NK-92 (cell line): ENCODE data around the gene PTPN1.
A peak's percentile ranks its signal among the peaks of the same experiment; 100 is the strongest.
"Not testable (repeated sequence)": the region's sequence is repeated elsewhere in the genome, so short reads cannot be mapped to it uniquely, and the experiment has no call there.

ENCODE experiments used
- DNase-seq: peaks from one replicate; lab custom pipeline; 2025; ENCODE audit not compliant: unreplicated experiment; lab: John Stamatoyannopoulos, UW

Gene PTPN1

DNA sequence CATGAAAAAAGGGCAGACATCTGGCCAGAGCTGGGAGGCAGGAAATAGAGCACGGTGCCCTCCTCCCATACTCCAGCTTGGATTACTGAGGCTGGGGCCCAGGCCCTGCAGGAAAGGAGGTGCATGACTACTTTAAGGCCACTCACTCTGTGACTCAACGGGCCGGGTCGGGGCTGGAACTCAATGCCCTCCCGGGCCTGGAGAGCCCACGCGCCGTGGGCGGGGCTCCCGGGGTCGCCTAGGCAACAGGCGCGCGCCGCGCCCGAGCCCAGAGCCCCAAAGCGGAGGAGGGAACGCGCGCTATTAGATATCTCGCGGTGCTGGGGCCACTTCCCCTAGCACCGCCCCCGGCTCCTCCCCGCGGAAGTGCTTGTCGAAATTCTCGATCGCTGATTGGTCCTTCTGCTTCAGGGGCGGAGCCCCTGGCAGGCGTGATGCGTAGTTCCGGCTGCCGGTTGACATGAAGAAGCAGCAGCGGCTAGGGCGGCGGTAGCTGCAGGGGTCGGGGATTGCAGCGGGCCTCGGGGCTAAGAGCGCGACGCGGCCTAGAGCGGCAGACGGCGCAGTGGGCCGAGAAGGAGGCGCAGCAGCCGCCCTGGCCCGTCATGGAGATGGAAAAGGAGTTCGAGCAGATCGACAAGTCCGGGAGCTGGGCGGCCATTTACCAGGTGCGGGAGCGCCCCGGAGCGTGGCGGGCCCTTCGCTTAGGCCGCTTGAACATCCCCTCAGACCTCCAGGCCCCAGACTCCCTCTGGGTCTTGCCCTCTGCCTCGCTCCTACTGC is at the start of gene PTPN1:
Gene PTPN1, plus strand, starts transcription at position 461 of the 783 bp plus-strand sequence. Its CDS starts 145 bp downstream, at position 606.
- DNase-seq, result peak; percentile 74

DNA sequence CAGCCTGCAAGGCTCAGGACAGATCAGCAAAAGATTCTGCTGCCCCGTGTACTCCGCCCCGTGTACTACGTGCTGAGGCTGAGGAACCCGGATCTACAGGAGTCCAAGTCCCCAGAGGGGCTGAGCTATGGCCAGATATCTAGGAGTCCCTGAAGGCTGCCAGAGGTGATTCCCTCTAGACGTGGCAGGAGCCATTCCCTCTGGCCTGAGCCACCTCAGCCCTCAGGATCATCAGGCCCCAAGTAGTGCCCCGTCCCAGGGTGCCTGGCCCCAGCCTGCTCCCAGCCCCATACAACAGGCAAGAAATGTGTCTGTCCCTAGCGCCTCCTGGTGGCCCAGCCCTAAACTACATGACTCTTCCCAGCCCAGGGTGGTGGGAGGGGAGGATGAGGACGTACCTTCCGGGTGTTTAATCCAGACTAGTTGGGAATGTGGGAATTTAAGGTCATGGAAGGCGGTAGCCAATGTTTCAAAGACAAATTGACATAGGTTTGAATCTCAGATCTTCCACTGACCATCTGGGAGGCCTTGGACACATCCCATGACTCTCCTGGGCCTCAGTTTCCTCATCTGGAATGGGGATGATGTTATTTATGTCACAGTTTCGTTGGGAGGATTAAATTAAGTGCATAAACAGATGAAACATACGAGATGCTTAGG is 49.4 kb upstream of the PTPN1 start:
- no peak for DNase-seq

DNA sequence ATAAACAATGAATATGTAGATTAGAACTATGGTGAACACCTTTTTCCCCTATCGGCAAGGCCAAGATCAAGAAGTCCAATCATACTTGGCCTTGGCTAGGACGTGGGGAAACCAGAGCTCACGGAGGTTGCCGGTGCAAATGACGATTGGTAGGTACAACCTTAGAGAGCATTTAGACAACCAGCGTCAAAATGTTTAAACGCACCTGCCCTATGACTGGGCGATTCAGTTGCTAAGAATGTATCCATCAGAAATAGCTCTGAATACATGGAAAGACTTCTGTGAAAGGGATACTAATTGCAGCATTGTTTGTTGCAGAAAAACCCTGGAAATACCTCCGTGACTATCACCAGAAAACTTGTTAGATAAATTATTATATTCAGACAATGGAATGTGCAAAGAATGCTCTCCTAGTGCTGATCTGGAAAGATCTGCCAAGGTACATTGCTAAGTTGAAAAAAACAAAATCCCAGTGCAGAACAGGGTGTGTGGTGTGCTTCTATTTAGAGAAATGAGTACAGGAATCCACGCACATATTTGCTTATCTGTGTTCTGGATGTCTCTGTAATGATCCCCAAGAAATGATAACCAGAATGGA is 48.0 kb upstream of the PTPN1 start:
- no peak for DNase-seq

DNA sequence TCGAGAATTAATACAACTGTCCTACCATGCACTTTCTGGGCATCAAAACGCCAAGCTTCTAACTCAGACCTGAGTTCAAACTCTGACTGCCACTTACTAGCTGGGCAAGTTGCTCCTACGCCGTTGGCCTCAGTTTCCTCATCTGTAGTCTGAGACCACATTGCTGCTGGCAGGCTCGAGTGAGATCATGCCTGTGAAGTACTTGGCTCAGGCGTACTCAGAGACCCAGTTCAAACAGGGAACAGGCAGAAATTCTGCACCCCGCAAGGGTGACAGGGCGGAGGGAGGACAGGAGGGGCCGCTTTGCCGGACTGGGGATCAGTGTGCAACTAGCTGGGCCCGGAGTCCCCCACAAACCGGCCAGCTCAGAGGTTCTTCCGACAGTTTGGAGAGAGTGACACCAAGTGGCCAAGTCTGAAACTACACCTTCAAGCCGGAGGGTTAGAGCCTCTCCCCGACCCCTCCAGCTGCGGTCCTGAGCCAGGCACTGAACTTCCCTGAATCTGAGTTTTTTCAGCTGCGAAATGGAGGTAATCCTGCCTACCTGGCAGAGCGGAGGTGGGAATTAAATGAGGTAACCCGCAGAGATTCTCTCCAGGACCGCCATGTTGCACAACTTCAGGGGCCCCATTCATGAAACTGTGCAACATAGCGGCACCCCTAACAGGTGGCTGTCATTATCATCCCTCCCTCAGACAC is 46.0 kb upstream of the PTPN1 start:
- no peak for DNase-seq

DNA sequence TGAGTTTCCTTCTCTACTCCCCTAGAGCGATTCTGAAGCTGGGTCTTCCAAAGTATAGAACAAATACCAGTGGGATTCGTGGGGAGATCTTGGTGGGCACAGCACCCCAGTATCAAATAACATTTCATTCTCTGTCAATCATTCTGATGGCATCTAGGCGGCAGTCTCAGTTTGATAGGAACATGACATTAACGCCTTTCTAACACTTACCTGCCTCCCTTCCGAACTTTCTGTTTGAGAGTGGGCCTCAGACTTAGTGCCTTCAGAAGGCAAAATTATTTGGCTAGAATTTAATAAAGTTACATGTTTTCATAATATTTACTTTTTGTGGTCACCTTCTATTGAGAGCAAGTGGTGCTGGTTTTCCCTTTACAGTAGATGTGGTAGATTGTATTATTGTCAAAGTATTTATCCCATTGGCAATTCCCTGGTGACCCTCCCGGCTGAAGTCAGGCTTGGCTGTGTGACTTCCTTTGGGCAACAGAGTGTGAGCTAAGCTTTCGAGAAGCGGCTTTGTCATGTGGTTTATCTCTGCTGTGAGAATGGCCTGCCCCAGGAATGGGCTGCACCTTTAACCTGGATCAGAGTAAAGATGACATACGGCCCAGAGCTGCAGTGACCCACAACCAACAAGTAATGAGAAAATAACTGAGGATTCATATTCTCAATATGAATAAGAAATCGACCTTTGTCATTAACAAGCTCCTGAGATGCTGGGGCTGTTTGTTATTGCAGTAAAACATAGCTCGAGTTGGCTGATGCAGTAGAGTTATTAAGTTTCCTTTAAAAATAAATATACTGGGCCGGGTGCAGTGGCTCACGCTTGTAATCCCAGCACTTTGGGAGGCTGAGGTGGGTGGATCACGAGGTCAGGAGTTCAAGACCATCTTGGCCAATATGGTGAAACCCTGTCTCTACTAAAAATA is 45.2 kb upstream of the PTPN1 start:
- no peak for DNase-seq

DNA sequence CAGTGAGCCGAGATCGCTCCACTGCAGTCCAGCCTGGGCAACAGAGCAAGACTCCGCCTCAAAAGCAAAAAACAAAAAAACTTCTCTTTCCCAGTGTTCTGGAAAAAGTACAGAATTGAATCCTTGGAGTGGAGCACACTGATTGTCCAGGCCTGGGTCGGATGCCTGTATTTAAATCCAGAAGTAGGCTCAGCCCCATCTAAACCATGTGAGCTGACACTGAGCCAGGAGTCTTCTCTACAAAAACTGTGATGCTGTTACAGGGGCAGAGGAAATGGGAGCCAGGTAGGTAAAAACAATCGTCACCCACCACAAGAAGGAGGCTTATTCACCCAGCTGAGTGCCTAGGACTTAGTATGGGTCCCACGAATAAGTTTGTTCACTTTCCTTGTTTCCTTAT is 43.0 kb upstream of the PTPN1 start:
- no peak for DNase-seq

DNA sequence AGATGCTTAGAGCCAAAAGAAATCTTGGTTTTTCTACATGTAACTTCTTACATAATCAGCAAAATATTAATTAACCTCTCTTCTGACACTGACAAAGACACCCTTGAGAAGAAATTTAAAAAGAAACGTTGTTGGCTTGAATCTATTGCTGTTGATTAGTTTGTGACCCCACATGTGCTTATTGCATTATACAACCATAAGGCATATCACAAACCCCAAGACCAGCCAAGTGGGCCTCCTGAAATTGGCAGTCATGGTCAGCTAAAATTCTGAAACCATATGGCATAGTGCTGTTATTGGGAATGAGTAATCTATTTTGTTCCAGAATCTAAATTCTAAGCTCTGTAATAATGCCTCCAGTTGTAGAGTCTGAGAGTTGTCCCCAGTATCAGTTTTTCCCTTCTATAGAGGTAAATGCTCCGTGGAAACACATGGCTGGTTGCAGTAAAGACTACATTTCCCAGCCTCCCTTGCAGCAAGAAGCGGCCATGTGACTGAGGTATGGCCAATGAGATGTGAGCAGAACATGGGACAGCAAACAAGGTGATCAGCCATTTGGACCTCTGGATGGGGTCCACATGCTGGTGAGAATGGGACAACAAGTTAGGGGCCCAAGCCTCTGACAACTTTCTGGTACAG is 42.3 kb upstream of the PTPN1 start:
- DNase-seq, result no peak

DNA sequence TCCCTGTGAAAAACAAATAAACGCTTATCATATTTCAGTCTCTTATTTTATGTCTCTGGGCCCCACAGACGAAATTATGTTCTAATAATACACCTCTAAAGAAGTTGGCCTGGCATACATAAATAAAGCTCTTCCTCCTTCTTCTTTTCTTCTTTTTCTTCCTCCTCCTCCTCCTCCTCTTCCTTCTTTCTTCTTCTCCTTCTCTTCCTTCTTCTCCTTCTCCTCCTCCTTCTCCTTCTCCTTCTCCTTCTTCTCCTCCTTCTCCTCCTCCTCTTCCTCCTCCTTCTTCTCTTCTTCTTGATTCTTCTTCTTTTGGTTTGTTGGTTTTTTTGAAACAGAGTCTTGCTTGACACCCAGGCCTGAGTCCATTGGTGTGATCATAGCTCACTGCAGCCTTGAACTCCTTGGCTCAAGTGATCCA is 41.8 kb upstream of the PTPN1 start:
- DNase-seq, result no peak

DNA sequence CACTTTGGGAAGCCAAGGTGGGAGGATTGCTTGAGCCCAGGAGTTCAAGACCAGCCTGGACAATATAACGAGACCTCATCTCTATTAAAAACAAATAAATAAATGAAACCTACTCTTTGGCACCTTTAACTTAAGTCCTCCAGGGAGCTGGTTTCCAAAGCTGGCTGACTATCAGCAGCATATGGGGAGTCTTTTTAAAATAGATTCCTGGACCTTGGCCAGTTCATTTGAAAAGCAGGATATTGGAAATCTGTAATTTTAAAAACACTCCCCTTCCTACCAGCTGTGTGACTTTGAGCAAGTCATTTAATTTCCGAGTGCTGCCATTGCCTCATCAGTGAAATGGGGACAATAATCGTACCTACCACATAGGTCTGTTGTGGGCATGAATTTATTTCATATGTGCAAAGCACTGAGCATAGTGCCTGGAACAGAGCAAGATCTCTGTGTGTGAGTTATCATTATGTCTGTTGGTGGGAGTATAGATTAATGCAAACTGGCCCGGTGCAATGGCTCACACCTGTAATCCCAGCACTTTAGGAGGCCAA is 40.9 kb upstream of the PTPN1 start:
- DNase-seq, result no peak

DNA sequence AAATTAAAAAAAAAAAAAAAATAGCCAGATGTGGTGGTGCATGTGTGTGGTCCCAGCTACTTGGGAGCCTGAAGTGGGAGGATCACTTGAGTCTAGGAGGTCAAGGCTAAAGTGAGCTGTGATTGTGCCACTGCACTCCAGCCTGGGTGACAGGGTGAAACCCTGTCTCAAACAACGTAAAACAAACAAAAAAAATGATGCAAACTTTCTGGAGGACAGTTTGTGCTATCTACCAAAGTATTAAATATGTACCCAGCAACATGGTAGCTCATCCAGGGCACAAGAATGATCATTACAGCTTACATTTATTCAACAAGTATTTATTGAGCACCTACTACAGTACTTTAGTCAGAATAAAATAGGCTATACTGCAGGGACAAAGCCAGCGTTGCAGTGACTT is 40.4 kb upstream of the PTPN1 start:
- no peak for DNase-seq

DNA sequence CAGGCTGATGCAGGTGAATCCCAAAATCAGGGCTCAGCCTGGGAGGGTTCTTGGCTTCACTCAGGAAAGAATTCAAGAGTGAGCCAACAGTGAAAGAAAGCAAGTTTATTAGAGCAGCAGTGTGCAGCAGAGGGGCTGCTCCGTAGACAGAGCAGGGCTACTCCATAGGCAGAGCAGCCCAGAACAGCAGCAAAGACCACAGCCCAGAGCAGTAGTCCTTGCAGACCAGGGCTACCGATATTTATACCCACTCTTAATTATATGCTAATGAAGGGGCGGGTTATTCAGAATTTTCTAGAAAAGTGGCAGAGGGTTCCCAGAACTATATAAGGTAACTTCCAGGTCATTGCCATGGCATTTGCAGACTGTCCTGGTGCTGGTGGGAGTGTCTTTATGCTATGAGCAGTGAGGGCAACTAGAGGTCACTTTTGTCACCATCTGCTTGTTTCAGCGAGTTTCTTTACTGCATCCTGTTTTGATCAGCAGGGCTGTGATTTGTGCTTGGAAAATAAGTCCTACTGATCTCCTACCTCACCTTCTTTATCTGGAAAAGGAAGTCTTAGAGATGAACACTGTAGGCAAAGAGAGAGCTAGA is 39.8 kb upstream of the PTPN1 start:
- no peak for DNase-seq

DNA sequence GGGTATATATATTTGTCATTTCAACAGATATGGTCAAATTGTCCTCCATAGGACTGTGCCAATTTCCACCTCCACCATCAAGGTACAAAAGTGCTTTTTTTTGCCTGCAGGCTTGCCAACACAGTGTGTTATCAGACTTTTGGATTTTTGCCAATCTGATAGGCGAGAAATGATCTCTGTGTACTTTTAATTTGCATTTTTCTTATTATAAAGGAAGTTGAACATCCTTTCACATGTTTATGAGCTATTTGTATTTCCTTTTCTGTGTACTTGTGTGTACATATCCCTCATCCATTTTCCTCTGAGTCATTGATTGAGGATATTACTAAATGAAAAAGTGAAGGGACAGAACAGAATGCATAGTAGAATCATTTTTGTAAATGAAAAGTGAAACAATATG is 39.0 kb upstream of the PTPN1 start:
- no peak for DNase-seq

DNA sequence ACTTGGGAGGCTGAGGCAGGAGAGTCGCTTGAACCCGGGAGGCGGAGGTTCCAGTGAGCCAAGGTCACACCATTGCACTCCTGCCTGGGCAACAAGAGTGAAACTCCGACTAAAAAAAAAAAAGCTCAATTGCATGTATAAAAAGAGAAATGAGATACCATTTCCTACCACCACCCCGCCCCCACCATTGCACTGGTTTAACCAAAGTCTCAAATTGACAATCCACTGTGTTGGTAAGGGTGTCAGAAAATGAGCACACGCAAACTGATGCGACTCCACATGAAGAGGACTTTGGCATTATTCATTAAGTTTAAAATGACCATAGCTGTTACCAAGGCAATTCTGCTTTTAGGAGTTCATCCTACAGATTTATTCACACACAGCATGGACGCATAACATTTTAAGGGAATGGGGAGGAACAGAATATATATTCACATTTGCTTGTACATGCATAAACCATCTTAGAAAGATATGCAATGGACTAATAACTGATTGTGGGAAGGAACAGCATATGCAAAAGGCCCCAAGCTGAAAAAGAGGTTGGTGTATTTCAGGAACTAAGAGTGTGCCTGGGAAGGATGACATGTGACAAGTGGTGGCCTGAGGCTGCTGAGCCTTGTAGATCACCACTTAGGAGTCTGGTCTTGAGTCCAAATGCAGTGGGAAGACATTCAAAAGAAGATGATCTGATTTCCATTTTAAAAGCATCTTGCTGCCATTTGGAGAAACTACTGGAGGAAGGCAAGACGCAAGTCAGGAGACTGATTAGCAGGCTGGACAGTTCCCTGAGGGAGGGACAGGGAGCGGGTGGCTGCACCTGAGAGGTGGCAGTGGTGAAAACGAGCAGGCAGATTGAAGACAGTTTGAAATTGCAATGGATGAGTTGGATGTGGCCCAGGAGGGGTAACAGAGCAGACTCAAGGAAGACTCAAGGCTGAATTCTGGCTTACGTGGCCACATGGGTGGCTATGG is 37.2 kb upstream of the PTPN1 start:
- no peak for DNase-seq

DNA sequence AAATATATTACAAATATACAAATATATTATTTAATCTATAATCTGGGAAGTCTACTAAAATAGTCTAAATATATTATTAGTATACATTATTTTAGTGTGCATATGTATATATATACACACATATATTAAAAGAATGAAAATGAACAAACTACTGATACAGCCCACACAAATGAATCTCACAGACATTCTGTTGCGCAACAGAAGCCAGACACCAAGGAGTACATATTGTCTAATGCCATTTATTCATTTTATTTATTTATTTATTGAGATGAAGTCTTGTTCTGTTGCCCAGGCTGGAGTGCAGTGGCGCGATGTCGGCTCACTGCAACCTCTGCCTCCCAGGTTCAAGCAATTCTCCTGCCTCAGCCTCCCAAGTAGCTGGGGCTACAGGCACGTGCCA is 35.8 kb upstream of the PTPN1 start:
- DNase-seq, result not testable (repeated sequence)

DNA sequence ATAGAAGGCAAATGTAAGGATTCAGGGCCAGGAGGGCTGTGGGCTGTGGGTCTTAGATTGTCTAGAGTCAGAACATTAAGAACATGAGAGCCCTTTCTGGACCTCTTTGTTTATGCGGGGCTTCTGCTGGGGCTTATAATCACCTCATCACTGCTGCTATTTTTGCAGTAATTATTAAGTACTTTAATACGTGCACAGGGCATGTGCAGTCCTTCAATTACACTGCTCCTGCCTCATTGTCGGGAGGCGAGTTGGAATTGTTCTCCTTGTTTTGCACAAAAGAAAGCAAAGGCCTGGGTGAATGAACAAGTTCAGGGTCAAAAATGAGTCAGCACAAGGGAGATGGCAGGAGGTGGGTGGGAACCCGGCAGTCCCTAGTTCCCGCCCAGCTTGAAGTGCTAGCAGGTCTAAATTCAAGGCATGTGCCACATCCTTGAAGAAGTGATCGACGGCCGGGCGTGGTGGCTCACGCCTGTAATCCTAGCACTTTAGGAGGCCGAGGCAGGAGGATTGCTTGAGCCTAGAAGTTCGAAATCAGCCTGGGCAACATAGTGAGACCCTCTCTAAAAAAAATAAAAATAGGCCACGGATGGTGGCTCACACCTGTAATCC is 34.4 kb upstream of the PTPN1 start:
- no peak for DNase-seq

DNA sequence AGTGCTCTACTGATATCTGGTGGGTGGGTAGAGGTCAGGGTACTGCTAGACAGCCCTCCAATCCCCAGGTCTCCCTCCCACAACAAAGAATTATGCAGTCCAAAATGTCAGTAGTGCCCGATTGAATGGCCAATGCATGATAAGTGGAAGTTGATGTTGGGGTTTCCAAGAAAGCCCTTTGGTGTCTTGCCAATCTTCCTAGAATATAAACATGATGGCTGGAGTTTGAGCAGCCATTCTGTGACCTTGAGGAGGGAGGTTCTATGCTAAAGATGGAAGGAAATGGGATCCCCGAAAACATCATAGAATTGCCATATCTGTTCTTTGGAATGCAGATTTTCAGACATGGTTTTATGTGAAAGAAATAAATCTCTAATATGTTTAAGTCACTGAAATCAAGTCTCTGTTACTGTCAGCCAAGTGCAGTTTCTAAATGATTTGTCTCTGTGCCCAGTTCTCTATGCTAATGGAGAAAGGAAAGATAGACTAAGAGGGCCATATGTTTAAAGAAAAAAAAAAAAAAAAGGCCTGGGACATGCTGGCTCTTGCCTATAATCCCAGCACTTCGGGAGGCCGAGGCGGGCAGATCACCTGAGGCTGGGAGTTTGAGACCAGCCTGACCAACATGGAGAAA is 32.8 kb upstream of the PTPN1 start:
- DNase-seq, result no peak
